ENCODE data around the gene YIPF2. TPM values are rescaled to one million over a fixed set of nuclear protein-coding genes. Genes with fewer than 3 reads are reported as not detected.

The YIPF2 gene
- total RNA-seq, 4 donors from 2014 or later, result 23.6 to 134 (median 58.4) TPM

- intact Hi-C loops (cut with DNase I; ENCODE audit: low total_unique reads), result loop anchor here (2.0 to 10.0 kb wide), 2 partner anchors 49 to 79 kb away; partner anchors contain the start of gene CARM1
- DNase-seq, result no peak
- in situ Hi-C loops (cut with MboI; ENCODE audit: low pct_ligation_motif_present in 1 of 4, low pct_unique_long_range_greater_than_20kb in 1 of 4, low sequenced_read_pairs in 3 of 4), result no loop called here
- WGBS, 2 donors (ENCODE audit: low coverage in 1 of 2), result 93% methylated on average over 27 of the region's 29 CpGs; no CpG with 5 or more reads in 1 of the 2 donors
- H3K36me3 ChIP-seq, result peaks cover 0 to 18% (median 6%) of the 10 kb centered on the region in 4 donors
- TF ChIP-seq EP300 (IDR thresholded peaks at IDR 0.05; ENCODE audit: low read depth), result no peak
- TF ChIP-seq POLR2A (IDR thresholded peaks at IDR 0.05), result no peak
- TF ChIP-seq POLR2AphosphoS5 (IDR thresholded peaks at IDR 0.05), result no peak
- TF ChIP-seq, protein P1, sequence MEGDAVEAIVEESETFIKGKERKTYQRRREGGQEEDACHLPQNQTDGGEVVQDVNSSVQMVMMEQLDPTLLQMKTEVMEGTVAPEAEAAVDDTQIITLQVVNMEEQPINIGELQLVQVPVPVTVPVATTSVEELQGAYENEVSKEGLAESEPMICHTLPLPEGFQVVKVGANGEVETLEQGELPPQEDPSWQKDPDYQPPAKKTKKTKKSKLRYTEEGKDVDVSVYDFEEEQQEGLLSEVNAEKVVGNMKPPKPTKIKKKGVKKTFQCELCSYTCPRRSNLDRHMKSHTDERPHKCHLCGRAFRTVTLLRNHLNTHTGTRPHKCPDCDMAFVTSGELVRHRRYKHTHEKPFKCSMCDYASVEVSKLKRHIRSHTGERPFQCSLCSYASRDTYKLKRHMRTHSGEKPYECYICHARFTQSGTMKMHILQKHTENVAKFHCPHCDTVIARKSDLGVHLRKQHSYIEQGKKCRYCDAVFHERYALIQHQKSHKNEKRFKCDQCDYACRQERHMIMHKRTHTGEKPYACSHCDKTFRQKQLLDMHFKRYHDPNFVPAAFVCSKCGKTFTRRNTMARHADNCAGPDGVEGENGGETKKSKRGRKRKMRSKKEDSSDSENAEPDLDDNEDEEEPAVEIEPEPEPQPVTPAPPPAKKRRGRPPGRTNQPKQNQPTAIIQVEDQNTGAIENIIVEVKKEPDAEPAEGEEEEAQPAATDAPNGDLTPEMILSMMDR (IDR thresholded peaks at IDR 0.05), result no peak
- H3K4me3 ChIP-seq, result no peak overlapping the region
- H3K27me3 ChIP-seq, result no peaks in the 10 kb centered on the region
- H3K4me1 ChIP-seq, result peaks cover 6 to 16% (median 9%) of the 10 kb centered on the region in 4 donors
- H3K27ac ChIP-seq, result no peak overlapping the region
- H3K9me3 ChIP-seq, result no peaks in the 10 kb centered on the region
Observed at GRCh38 chr19:10923260-10924112, 5.0 kb downstream of the YIPF2 start.

- H3K9me3 ChIP-seq, result no peaks in the 10 kb centered on the region
- no peak overlapping the region for H3K27ac ChIP-seq
- TF ChIP-seq POLR2A (IDR thresholded peaks at IDR 0.05), result no peak
- TF ChIP-seq EP300 (IDR thresholded peaks at IDR 0.05; ENCODE audit: low read depth), result no peak
- DNase-seq, result no peak
- intact Hi-C loops (cut with DNase I; ENCODE audit: low total_unique reads) (loop anchor here (2.0 to 10.0 kb wide), 2 partner anchors 48 to 78 kb away; partner anchors contain the start of gene CARM1), in situ Hi-C loops (cut with MboI; ENCODE audit: low pct_ligation_motif_present in 1 of 4, low pct_unique_long_range_greater_than_20kb in 1 of 4, low sequenced_read_pairs in 3 of 4) (no loop called here)
- H3K36me3 ChIP-seq, result peaks cover 0 to 18% (median 6%) of the 10 kb centered on the region in 4 donors
- peaks cover 3 to 10% (median 6%) of the 10 kb centered on the region in 4 donors for H3K4me1 ChIP-seq
- no peak overlapping the region for H3K4me3 ChIP-seq
- 80 to 86% methylated on average over 3 to 13 of the region's 13 CpGs for WGBS, 2 donors (ENCODE audit: low coverage in 1 of 2)
- no peaks in the 10 kb centered on the region for H3K27me3 ChIP-seq
Observed at GRCh38 chr19:10922638-10923014, 5.8 kb downstream of the YIPF2 start.

DNA sequence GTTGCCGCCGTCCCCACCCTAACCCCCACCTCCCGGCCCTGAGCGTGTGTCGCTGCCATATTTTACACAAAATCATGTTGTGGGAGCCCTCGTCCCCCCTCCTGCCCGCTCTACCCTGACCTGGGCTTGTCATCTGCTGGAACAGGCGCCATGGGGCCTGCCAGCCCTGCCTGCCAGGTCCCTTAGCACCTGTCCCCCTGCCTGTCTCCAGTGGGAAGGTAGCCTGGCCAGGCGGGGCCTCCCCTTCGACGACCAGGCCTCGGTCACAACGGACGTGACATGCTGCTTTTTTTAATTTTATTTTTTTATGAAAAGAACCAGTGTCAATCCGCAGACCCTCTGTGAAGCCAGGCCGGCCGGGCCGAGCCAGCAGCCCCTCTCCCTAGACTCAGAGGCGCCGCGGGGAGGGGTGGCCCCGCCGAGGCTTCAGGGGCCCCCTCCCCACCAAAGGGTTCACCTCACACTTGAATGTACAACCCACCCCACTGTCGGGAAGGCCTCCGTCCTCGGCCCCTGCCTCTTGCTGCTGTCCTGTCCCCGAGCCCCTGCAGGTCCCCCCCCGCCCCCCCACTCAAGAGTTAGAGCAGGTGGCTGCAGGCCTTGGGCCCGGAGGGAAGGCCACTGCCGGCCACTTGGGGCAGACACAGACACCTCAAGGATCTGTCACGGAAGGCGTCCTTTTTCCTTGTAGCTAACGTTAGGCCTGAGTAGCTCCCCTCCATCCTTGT lies 6.4 kb downstream of the YIPF2 start:
- peaks cover 0 to 18% (median 6%) of the 10 kb centered on the region in 4 donors for H3K36me3 ChIP-seq
- intact Hi-C loops (cut with DNase I; ENCODE audit: low total_unique reads), result loop anchor here (2.0 to 10.0 kb wide), 2 partner anchors 47 to 77 kb away; partner anchors contain the start of gene CARM1
- H3K27ac ChIP-seq, result no peak overlapping the region
- TF ChIP-seq POLR2AphosphoS5 (IDR thresholded peaks at IDR 0.05) (no peak), EP300 (IDR thresholded peaks at IDR 0.05; ENCODE audit: low read depth) (no peak), POLR2A (IDR thresholded peaks at IDR 0.05) (no peak)
- TF ChIP-seq, protein P1 (IDR thresholded peaks at IDR 0.05), result no peak
- H3K4me3 ChIP-seq, result no peak overlapping the region
- DNase-seq, result no peak
- H3K27me3 ChIP-seq, result no peaks in the 10 kb centered on the region
- WGBS, 2 donors (ENCODE audit: low coverage in 1 of 2), result 79% methylated on average over 33 of the region's 33 CpGs; no CpG with 5 or more reads in 1 of the 2 donors
- H3K4me1 ChIP-seq, result peaks cover 0 to 4% (median under 1%) of the 10 kb centered on the region in 4 donors
- in situ Hi-C loops (cut with MboI; ENCODE audit: low pct_ligation_motif_present in 1 of 4, low pct_unique_long_range_greater_than_20kb in 1 of 4, low sequenced_read_pairs in 3 of 4), result no loop called here
- H3K9me3 ChIP-seq, result no peaks in the 10 kb centered on the region

- H3K27ac ChIP-seq, result no peak overlapping the region
- no peaks in the 10 kb centered on the region for H3K27me3 ChIP-seq
- H3K36me3 ChIP-seq, result peaks cover 0 to 18% (median 6%) of the 10 kb centered on the region in 4 donors
- intact Hi-C loops (cut with DNase I; ENCODE audit: low total_unique reads) (loop anchor here (10.0 kb wide), 1 partner anchor 47 kb away; the partner anchor contains the start of gene CARM1), in situ Hi-C loops (cut with MboI; ENCODE audit: low pct_ligation_motif_present in 1 of 4, low pct_unique_long_range_greater_than_20kb in 1 of 4, low sequenced_read_pairs in 3 of 4) (no loop called here)
- WGBS, 2 donors (ENCODE audit: low coverage in 1 of 2), result 89% methylated on average over 43 of the region's 43 CpGs; no CpG with 5 or more reads in 1 of the 2 donors
- no peak for DNase-seq
- TF ChIP-seq POLR2AphosphoS5 (IDR thresholded peaks at IDR 0.05), result no peak
- TF ChIP-seq POLR2A (IDR thresholded peaks at IDR 0.05), result no peak
- no peak for TF ChIP-seq EP300 (IDR thresholded peaks at IDR 0.05; ENCODE audit: low read depth)
- TF ChIP-seq, protein P1 (IDR thresholded peaks at IDR 0.05), result no peak
- H3K9me3 ChIP-seq, result no peaks in the 10 kb centered on the region
- no peaks in the 10 kb centered on the region for H3K4me1 ChIP-seq
- no peak overlapping the region for H3K4me3 ChIP-seq
Observed at GRCh38 chr19:10921199-10921909, 7.1 kb downstream of the YIPF2 start.

All from transverse colon (tissue), 4 donors.